IMR-90 (cell line): ENCODE data around the gene ZYG11B. TPM values are rescaled to one million over a fixed set of nuclear protein-coding genes. Genes with fewer than 3 reads are reported as not detected.
A peak's percentile ranks its signal among the peaks of the same experiment; 100 is the strongest.

ENCODE experiments used
- ATAC-seq: fragments of 200-7000 bp; cut with Tn5 transposase; 2 replicates; pipeline ENCODE4 v1.9.1; 2020; ENCODE audit warnings: low read depth, mild to moderate bottlenecking, moderate library complexity
- BruUV-seq: library from RNA; stranded (reverse); fragments of 400-500 nt; replicated peaks from 2 replicates; lab custom pipeline; 2021; lab: Mats Ljungman, UMichigan
- CTCF ChIA-PET: fragments of 300-600 bp; formaldehyde crosslinking; extraction: SDS; loops from one replicate; lab custom pipeline; 2021; ENCODE audit warnings: antibody characterized with exemption; lab: Yijun Ruan, JAX
- POLR2A ChIA-PET: fragments of 300-600 bp; sonication (Branson Sonifier 250); formaldehyde crosslinking; loops from one replicate; lab custom pipeline; 2022; ENCODE audit warnings: antibody characterized with exemption; ENCODE audit not compliant: unreplicated experiment; lab: Charles Lee
- DNase-seq: peaks from one replicate; pipeline ENCODE4 v3.0.0; 2013
- H2AFZ ChIP-seq: replicated peaks from 2 replicates; pipeline ENCODE3; 2013; ENCODE audit warnings: low read length, mild to moderate bottlenecking; ENCODE audit not compliant: poor library complexity
- H2AK5ac ChIP-seq: 2 replicates; pipeline ENCODE4 v1.6.1; 2013; ENCODE audit warnings: low read depth, low read length, inconsistent platforms
- H2AK9ac ChIP-seq: replicated peaks from 2 replicates; pipeline ENCODE3; 2013; ENCODE audit warnings: mild to moderate bottlenecking, low read depth, low read length, moderate library complexity; ENCODE audit not compliant: poor library complexity
- H2BK120ac ChIP-seq: 2 replicates; pipeline ENCODE4 v1.6.1; 2013; ENCODE audit warnings: low read depth, low read length, inconsistent platforms
- H2BK15ac ChIP-seq: 3 replicates; pipeline ENCODE4 v1.6.1; 2013; ENCODE audit warnings: low read depth, low read length, inconsistent platforms
- H2BK20ac ChIP-seq: 2 replicates; pipeline ENCODE4 v1.6.1; 2013; ENCODE audit warnings: low read depth, mild to moderate bottlenecking, inconsistent platforms, low read length, moderate library complexity
- H2BK5ac ChIP-seq: 2 replicates; pipeline ENCODE4 v1.6.1; 2013; ENCODE audit warnings: mild to moderate bottlenecking, low read depth, low read length, inconsistent platforms; ENCODE audit not compliant: poor library complexity, severe bottlenecking
- H3K14ac ChIP-seq: replicated peaks from 2 replicates; pipeline ENCODE4 v1.6.1; 2013; ENCODE audit warnings: low read depth, low read length, inconsistent platforms
- H3K18ac ChIP-seq: 2 replicates; pipeline ENCODE4 v1.6.1; 2013; ENCODE audit warnings: low read depth, low read length, control low read depth
- H3K23ac ChIP-seq: 2 replicates; pipeline ENCODE4 v1.6.1; 2013; ENCODE audit warnings: low read depth, low read length, inconsistent platforms
- H3K27ac ChIP-seq: 2 replicates; pipeline ENCODE4 v1.5.1; 2013; ENCODE audit warnings: mild to moderate bottlenecking, control low read depth, low read length; ENCODE audit not compliant: insufficient read depth
- H3K27me3 ChIP-seq: 2 replicates; pipeline ENCODE4 v1.6.1; 2013; ENCODE audit warnings: low read length; ENCODE audit not compliant: control insufficient read depth, insufficient read depth
- H3K36me3 ChIP-seq: 2 replicates; pipeline ENCODE4 v1.6.1; 2013; ENCODE audit warnings: low read length, mixed read lengths; ENCODE audit not compliant: control insufficient read depth, insufficient read depth
- H3K4ac ChIP-seq: 2 replicates; pipeline ENCODE4 v1.6.1; 2013; ENCODE audit warnings: low read depth, low read length, inconsistent platforms
- H3K4me1 ChIP-seq: 2 replicates; pipeline ENCODE4 v1.6.1; 2013; ENCODE audit warnings: low read length, mixed read lengths; ENCODE audit not compliant: control insufficient read depth, insufficient read depth
- H3K4me2 ChIP-seq: 2 replicates; pipeline ENCODE4 v1.6.1; 2013; ENCODE audit warnings: low read depth, mild to moderate bottlenecking, control low read depth, low read length, moderate library complexity
- H3K4me3 ChIP-seq: 2 replicates; pipeline ENCODE4 v1.5.1; 2013; ENCODE audit warnings: low read depth, mild to moderate bottlenecking, control low read depth, low read length, moderate library complexity; ENCODE audit not compliant: insufficient read depth
- H3K56ac ChIP-seq: 2 replicates; pipeline ENCODE4 v1.6.1; 2013; ENCODE audit warnings: low read length, inconsistent platforms; ENCODE audit not compliant: insufficient read depth; ENCODE audit errors: extremely low read depth
- H3K79me1 ChIP-seq, 2 experiments: 2 replicates each; pipeline ENCODE4 v1.6.1; 2013; ENCODE audit warnings: low read length in 2 of 2, inconsistent platforms in 1 of 2, low read depth in 1 of 2
- H3K9ac ChIP-seq: 2 replicates; pipeline ENCODE4 v1.6.1; 2013; ENCODE audit warnings: low read depth, low read length, control low read depth
- H3K9me1 ChIP-seq: 2 replicates; pipeline ENCODE4 v1.6.1; 2013; ENCODE audit warnings: low read length, inconsistent platforms; ENCODE audit not compliant: insufficient read depth
- H3K9me3 ChIP-seq: 2 replicates; pipeline ENCODE4 v1.6.1; 2013; ENCODE audit warnings: low read length; ENCODE audit not compliant: control insufficient read depth, insufficient read depth
- H4K20me1 ChIP-seq: 2 replicates; pipeline ENCODE4 v1.6.1; 2013; ENCODE audit warnings: low read length, inconsistent platforms; ENCODE audit not compliant: insufficient read depth
- H4K5ac ChIP-seq: 2 replicates; pipeline ENCODE4 v1.6.1; 2013; ENCODE audit warnings: mild to moderate bottlenecking, low read depth, low read length, control low read depth
- H4K8ac ChIP-seq, 2 experiments: 2 replicates each; pipeline ENCODE4 v1.6.1; 2013; ENCODE audit warnings: low read depth in 2 of 2, low read length in 2 of 2, control low read depth in 1 of 2, inconsistent platforms in 1 of 2
- H4K91ac ChIP-seq: 2 replicates; pipeline ENCODE4 v1.6.1; 2013; ENCODE audit warnings: low read depth, low read length, inconsistent platforms; ENCODE audit not compliant: insufficient read depth
- BHLHE40 ChIP-seq: fragments of 150-350 bp; IDR thresholded peaks from 2 replicates; pipeline ENCODE4 v1.6.1; 2016; ENCODE audit warnings: mild to moderate bottlenecking, low read depth, low read length
- CEBPB ChIP-seq: IDR thresholded peaks from 2 replicates; pipeline ENCODE4 v1.6.1; 2012; ENCODE audit warnings: low read depth, low read length, improper control_type of control experiment
- MXI1 ChIP-seq: IDR thresholded peaks from 2 replicates; pipeline ENCODE4 v1.6.1; 2012; ENCODE audit warnings: low read depth, mild to moderate bottlenecking, low read length, moderate library complexity, borderline replicate concordance
- RAD21 ChIP-seq: IDR thresholded peaks from 2 replicates; pipeline ENCODE4 v1.6.1; 2012; ENCODE audit warnings: low read length, improper control_type of control experiment
- RCOR1 ChIP-seq: IDR thresholded peaks from 2 replicates; pipeline ENCODE4 v1.6.1; 2012; ENCODE audit warnings: mild to moderate bottlenecking, low read length, improper control_type of control experiment; ENCODE audit not compliant: insufficient replicate concordance
- WGBS, 2 experiments: methylation state at CpG; one replicate each; pipeline versions ENCODE4 v1.1.5 to v1.1.7; 2013; ENCODE audit warnings: missing lambda C conversion rate in 2 of 2; ENCODE audit not compliant: insufficient read length in 1 of 2; ENCODE audit errors: extremely low coverage in 2 of 2; 5-methylcytosine and 5-hydroxymethylcytosine counted together
- dilution Hi-C: fragments of 300-500 bp; cut with HindIII; formaldehyde crosslinking; loops from one replicate; pipeline ENCODE4 v1.14.3; 2018; ENCODE audit warnings: low sequenced_read_pairs; ENCODE audit not compliant: unreplicated experiment
- in situ Hi-C: fragments of 300-500 bp; cut with MboI; formaldehyde crosslinking; loops from 3 replicates; pipeline ENCODE4 v1.14.3; 2019; ENCODE audit warnings: low sequenced_read_pairs, inconsistent platforms, mixed read lengths
- intact Hi-C: fragments of 100-400 bp; cut with micrococcal nuclease; formaldehyde crosslinking; loops from 2 replicates; pipeline ENCODE4 v1.10.0; 2022
- polyA plus RNA-seq, 3 experiments: library from polyadenylated mRNA; depleted of rRNA; stranded (reverse); fragments of >200 nt; gene quantifications; 2 replicates each; pipeline ENCODE4 v1.2.3, GENCODE V29; 2012; ENCODE audit warnings: low replicate concordance in 1 of 3
- total RNA-seq: library from RNA; depleted of rRNA; stranded (reverse); fragments of >200 nt; gene quantifications from 2 replicates; pipeline ENCODE4 v1.2.3, GENCODE V29; 2012
- TF ChIP-seq, protein P1 (sequence below): fragments of 150-350 bp; IDR thresholded peaks from 2 replicates; pipeline ENCODE4 v1.6.1; 2017; ENCODE audit warnings: mild to moderate bottlenecking, antibody characterized with exemption, low read length, low read depth

The ZYG11B gene
- total and polyA plus RNA-seq, 2 of the 4 experiments (the other 2 are of a cell fraction) = 8.1 to 55.2 TPM

DNA sequence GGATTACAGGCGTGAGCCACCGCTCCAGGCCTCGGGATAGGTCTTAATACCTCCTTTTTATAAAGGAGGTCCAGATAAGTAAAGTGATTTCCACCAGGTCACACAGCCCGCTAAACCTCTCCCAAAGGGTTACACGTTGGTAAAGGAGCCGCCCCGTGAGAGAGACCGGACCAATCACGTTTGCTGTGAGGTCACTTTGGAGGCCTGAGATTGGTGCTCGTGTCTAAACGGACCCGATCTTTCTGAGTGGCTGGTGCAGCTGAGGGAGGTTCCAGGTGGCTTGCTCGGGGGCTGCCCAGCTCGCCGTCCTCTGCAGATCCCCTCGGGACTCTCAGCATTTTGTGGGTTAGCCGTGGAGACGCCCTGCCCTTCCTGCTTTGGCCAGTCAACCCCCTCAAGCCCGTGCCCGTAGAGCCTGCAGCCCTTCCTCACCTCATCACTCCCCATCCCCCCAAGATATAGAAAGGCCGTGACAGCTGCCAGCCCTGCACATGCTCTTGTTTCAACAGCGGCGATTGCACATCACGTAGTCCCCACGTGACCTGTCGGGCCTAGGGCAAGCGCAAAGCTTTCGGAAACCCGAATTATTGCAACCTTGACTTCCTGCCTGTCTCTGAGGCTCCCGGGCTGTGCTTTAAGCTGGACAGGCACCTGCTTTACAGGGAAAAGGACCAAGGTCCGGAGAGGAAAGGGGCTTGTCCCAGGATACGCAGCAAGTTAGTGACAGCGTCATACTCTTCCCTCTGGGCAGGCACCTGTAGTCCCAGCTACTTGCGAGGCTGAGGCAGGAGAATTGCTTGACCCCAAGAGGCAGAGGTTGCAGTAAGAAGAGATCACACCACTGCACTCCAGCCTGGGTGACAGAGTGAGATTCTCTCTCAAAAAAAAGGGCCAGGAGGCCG lies 23.1 kb upstream of the ZYG11B start:
- intact Hi-C loops = loop anchor here (5.0 to 10.0 kb wide), 3 partner anchors 44 to 479 kb away; partner anchors contain the start of genes ECHDC2 and SCP2

More for the DNA sequence above, 23.1 kb upstream of the ZYG11B start:
- no peaks in the 10 kb centered on the region for H4K20me1 ChIP-seq
- H3K23ac ChIP-seq = peak overlapping the region; percentile 72; the same call in 1 of the 2 replicates
- peak overlapping the region; percentile 84 for H4K5ac ChIP-seq
- H4K8ac ChIP-seq = peak overlapping the region; percentile 88 to 90
- peak overlapping the region; percentile 88 for H3K4ac ChIP-seq
- peak overlapping the region; percentile 93 for H3K4me2 ChIP-seq
- H3K9ac ChIP-seq = peak overlapping the region; percentile 17
- WGBS, 2 experiments = 4% methylated on average over 18 of the region's 35 CpGs; no CpG with 5 or more reads in 1 of the 2 experiments
- POLR2A ChIA-PET = no interaction called here
- H2AK5ac ChIP-seq = peak overlapping the region; percentile 15
- H3K27ac ChIP-seq = peak overlapping the region; percentile 42
- H4K91ac ChIP-seq = peak overlapping the region; percentile 77
- ATAC-seq (peak; percentile 85), DNase-seq (peak; percentile 80)
- no peak overlapping the region for H3K56ac ChIP-seq
- H3K18ac ChIP-seq = peak overlapping the region; percentile 73
- BruUV-seq = no TSS peak
- peak overlapping the region; percentile 93 for H2AFZ ChIP-seq
- H2BK15ac ChIP-seq = peak overlapping the region; percentile 2; the same call in 1 of the 3 replicates
- peak overlapping the region; percentile 32 for H2BK120ac ChIP-seq
- peaks cover 14% of the 10 kb centered on the region for H3K9me1 ChIP-seq
- CTCF ChIA-PET = no interaction called here
- no peaks in the 10 kb centered on the region for H3K9me3 ChIP-seq
- H3K4me1 ChIP-seq = peaks cover 8% of the 10 kb centered on the region
- peaks cover 4 to 9% of the 10 kb centered on the region in 2 experiments; a peak in 3 of 4 replicates for H3K79me1 ChIP-seq
- peak overlapping the region; percentile 14 for H2BK20ac ChIP-seq
- peak overlapping the region; percentile 23 for H3K14ac ChIP-seq
- peak; percentile 79 for TF ChIP-seq BHLHE40
- TF ChIP-seq CEBPB = peak; percentile 82
- TF ChIP-seq, protein P1, sequence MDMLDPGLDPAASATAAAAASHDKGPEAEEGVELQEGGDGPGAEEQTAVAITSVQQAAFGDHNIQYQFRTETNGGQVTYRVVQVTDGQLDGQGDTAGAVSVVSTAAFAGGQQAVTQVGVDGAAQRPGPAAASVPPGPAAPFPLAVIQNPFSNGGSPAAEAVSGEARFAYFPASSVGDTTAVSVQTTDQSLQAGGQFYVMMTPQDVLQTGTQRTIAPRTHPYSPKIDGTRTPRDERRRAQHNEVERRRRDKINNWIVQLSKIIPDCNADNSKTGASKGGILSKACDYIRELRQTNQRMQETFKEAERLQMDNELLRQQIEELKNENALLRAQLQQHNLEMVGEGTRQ = peak; percentile 93
- peak; percentile 4; the same call in 1 of the 2 replicates for TF ChIP-seq MXI1
- TF ChIP-seq RAD21 = no peak
- no peak for TF ChIP-seq RCOR1
- in situ Hi-C loops = loop anchor here (10.0 kb wide), 1 partner anchor 482 kb away; no protein-coding TSS in a partner anchor
- peak overlapping the region; percentile 13 for H2AK9ac ChIP-seq
- H3K27me3 ChIP-seq = no peaks in the 10 kb centered on the region
- H3K36me3 ChIP-seq = no peaks in the 10 kb centered on the region
- H3K4me3 ChIP-seq = peak overlapping the region; percentile 55
- dilution Hi-C loops = no loop called here
- peak overlapping the region; percentile 31 for H2BK5ac ChIP-seq
